Activated T-cell treated with anti-CD3 and anti-CD28 coated beads, Interleukin-2, amount 50 U/mL, for 1 hour (primary cell): ENCODE measurements around the gene NXPH4.

Experiments used
- DNase-seq: peaks from one replicate; pipeline ENCODE4 v3.0.0-alpha.2; 2020

Gene NXPH4

GRCh38 chr12:57185403-57185802 is 31.2 kb upstream of the NXPH4 start:
- no peak for DNase-seq

GRCh38 chr12:57185906-57186508 is 30.6 kb upstream of the NXPH4 start:
- no peak for DNase-seq

- DNase-seq: no peak
These were observed 29.1 kb upstream of the NXPH4 start for GRCh38 chr12:57187222-57188089.

GRCh38 chr12:57188090-57188425 is 28.5 kb upstream of the NXPH4 start:
- no peak for DNase-seq

DNA sequence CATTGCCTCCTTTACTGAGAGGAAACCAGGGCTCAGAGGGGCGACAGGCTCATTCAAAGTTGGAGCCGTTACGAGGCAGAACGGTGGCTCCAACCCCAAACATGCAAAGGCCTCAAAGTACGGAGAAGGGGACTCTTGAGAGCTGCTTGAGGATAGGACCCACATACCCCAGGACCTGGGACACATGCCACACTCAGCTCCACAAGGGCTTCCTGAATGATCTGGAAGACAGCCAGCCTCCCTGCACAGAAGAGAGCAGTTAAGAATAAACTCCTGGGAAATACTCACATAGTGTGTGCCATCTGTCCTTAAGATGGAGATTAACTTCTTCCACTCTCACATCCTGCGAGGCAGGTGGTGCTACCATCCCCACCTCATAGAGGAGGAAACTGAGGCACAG is 26.6 kb upstream of the NXPH4 start:
- no peak for DNase-seq

DNA sequence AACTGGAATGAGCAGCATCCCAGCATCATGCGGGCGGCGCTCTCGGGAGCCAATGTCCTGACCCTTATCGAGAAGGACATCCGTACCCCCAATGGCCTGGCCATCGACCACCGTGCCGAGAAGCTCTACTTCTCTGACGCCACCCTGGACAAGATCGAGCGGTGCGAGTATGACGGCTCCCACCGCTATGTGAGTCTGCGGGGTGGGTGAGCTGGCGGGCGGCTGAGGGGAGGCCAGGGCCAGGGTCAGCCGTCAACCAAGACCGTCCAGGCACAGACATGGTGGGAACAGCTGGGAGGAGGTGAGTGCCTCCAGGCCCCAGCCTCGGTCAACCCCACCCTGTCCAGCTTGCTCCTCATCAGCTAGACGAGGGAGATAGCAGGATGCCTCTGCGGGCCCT is 25.8 kb upstream of the NXPH4 start:
- no peak for DNase-seq

DNA sequence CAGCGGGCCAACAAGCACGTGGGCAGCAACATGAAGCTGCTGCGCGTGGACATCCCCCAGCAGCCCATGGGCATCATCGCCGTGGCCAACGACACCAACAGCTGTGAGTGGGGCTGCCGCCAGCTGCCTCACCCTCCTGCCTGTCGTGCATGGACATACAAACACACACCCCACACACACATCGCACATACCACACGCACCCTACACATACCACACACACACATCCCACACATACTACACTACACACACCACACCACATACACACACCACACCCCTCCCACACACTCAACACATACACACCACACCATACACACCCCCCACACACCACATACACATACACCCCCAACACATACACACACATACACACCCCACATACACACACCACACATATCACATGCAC is 25.2 kb upstream of the NXPH4 start:
- DNase-seq: no peak

GRCh38 chr12:57192920-57193319 is 23.7 kb upstream of the NXPH4 start:
- DNase-seq: no peak

GRCh38 chr12:57193706-57194245 is 22.8 kb upstream of the NXPH4 start:
- no peak for DNase-seq

DNA sequence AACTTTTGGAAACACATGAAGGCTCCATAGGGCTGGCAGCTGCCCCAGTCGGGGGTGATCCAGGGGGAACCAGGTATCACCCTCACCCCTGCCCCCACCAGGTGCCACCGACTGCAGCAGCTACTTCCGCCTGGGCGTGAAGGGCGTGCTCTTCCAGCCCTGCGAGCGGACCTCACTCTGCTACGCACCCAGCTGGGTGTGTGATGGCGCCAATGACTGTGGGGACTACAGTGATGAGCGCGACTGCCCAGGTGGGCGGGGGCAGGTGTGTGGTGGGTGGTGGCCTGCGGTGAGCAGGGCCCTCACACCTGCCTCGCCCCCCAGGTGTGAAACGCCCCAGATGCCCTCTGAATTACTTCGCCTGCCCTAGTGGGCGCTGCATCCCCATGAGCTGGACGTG is 22.3 kb upstream of the NXPH4 start:
- DNase-seq: no peak

DNA sequence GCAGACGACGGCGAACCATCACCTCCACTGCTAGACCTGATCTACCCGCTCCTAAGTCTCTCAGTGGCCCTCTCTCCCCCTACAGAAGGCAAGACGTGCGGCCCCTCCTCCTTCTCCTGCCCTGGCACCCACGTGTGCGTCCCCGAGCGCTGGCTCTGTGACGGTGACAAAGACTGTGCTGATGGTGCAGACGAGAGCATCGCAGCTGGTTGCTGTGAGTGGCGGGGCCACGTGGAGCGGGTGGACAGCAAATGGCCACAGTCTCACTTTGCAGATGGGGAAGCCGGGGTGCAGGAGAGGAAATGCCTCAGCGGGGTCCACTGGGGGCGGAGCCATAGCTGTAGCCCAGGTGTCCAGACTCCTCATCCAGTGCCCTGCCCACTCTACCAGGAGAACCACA is 21.4 kb upstream of the NXPH4 start:
- no peak for DNase-seq

- DNase-seq: no peak
These were observed 20.8 kb upstream of the NXPH4 start for GRCh38 chr12:57195611-57196371.

- DNase-seq: no peak
These were observed 20.2 kb upstream of the NXPH4 start for GRCh38 chr12:57196439-57196838.

- no peak for DNase-seq
These were observed 19.6 kb upstream of the NXPH4 start for GRCh38 chr12:57196956-57197355.

GRCh38 chr12:57198329-57198728 is 18.3 kb upstream of the NXPH4 start:
- DNase-seq: no peak

DNA sequence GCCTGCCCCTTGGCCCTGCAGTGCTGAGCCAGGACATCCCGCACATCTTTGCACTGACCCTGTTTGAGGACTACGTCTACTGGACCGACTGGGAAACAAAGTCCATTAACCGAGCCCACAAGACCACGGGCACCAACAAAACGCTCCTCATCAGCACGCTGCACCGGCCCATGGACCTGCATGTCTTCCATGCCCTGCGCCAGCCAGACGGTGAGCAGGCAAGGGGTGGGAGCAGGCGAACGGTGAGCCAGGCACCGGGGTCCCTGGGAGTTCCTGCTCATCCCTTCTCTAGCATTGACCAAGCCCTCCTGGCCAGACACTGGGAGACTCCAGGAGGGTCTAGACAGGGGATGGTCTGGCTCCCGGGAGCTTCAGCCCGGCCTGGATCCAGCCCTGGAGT is 17.4 kb upstream of the NXPH4 start:
- no peak for DNase-seq

DNA sequence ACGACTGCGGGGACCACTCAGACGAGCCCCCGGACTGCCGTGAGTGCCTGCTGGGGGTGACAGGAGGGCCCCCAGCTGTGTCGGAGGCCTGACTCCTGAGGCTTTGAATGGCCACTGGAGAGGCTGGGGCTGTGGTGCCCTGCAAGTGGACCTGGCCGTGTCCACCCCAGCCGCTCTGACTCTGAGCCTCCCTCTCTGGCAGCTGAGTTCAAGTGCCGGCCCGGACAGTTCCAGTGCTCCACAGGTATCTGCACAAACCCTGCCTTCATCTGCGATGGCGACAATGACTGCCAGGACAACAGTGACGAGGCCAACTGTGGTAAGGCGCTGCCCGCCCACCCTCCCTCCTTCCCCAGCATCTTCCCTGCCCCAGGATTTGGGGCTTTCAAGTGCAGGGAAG is 16.1 kb upstream of the NXPH4 start:
- DNase-seq: no peak

DNA sequence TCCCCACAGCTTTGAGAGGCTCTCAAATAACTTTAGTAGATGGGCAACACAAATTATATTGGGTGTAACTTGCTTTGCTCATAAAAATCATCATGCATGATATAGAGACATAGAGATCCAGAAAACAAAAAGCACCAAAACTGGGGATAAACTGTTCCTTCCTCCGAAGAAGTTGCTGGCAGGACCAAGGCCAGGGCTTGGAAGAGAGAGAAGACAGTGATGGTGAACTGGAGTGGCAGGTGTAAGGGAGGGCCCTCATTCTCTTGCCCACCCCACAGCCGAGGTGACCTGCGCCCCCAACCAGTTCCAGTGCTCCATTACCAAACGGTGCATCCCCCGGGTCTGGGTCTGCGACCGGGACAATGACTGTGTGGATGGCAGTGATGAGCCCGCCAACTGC is 15.4 kb upstream of the NXPH4 start:
- DNase-seq: no peak

DNA sequence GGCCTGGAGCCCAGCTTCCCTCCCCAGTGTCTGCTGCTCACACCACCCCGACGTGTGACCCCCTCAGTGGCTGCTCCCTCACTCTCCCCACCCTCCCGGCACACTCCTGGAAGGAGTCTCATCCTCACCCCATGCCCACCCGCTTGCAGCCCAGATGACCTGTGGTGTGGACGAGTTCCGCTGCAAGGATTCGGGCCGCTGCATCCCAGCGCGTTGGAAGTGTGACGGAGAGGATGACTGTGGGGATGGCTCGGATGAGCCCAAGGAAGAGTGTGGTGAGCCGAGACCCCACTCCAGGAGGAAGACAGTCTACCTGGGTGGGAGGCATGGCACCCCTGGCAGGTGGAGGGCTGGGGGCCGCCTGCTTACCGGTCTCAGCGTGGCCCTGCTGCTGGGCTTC is 15.0 kb upstream of the NXPH4 start:
- no peak for DNase-seq

- no peak for DNase-seq
These were observed 14.3 kb upstream of the NXPH4 start for GRCh38 chr12:57202321-57202720.

DNA sequence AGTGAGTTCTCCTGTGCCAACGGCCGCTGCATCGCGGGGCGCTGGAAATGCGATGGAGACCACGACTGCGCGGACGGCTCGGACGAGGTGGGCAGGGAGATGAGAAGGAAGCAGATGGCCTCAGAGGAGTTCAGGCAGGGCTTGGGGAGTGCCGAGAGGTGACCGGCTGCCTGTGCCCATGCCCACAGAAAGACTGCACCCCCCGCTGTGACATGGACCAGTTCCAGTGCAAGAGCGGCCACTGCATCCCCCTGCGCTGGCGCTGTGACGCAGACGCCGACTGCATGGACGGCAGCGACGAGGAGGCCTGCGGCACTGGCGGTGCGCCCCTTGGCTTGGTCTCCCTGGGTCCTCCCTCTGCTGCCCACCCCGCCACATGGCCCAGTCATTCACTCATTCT is 13.4 kb upstream of the NXPH4 start:
- no peak for DNase-seq

DNA sequence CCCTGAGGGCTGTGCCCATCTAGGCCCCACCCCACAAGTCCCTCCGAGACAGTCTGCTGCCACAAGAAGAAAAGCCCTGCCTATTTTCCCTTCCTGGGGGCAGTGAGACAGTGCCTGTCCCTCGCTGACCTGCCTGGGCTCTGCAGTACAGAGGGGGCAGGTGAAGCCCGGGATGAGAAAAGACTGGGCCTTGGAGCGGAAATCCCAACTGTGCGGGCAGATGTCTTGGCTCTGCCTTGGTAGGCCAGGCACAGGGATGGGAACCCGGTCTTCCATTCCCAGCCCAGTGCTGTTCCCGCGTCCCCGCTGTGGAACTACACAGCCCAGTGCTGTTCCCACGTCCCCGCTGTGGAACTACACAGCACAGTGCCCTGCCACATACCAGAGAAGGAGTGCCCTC is 12.8 kb upstream of the NXPH4 start:
- no peak for DNase-seq

- DNase-seq: no peak
These were observed 12.1 kb upstream of the NXPH4 start for GRCh38 chr12:57204454-57204853.

DNA sequence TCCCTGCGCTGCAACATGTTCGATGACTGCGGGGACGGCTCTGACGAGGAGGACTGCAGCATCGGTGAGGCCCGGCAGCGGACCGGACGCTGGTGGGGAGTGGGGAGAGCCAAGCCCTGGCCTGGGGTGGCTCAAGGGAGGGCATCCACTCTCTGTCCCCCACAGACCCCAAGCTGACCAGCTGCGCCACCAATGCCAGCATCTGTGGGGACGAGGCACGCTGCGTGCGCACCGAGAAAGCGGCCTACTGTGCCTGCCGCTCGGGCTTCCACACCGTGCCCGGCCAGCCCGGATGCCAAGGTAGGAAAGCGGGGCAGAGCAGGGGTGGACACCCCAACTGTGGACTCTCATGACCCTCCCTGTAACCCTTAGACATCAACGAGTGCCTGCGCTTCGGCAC is 11.4 kb upstream of the NXPH4 start:
- no peak for DNase-seq
